GM19372 (cell line): ENCODE results near the gene DNAJC16.
"Not testable (repeated sequence)": the region's sequence is repeated elsewhere in the genome, so short reads cannot be mapped to it uniquely, and the experiment has no call there.

Experiments
- ATAC-seq: cut with Tn5 transposase; IDR thresholded peaks from one replicate; pipeline ENCODE4 v1.9.1; 2021; ENCODE audit warnings: mild to moderate bottlenecking, low read depth, moderate library complexity; ENCODE audit not compliant: unreplicated experiment

The DNAJC16 gene

GRCh38 chr1:15577691-15578090 lies 51.0 kb downstream of the DNAJC16 start:
- ATAC-seq = no peak

GRCh38 chr1:15578921-15579682 lies 52.5 kb downstream of the DNAJC16 start:
- no peak for ATAC-seq

DNA sequence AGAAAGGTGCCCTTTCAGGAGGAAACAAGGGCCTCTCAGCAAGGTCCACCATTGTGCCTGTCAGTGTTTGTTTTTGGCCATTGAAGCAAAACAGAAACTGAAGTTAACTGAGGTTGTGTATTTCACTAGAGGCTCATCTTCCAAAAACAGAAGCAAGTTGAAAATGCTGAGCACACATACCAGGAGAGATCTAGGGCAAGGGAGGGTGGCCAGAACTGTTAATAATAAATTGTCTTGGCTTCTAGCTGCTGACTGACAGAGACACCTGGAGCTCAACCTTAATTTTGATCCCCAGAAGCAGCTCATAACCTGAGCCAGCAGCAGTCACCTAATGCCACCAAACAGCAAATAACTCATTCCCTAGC lies 53.0 kb downstream of the DNAJC16 start:
- ATAC-seq = no peak

GRCh38 chr1:15583016-15583706 lies 56.5 kb downstream of the DNAJC16 start:
- ATAC-seq = no peak

DNA sequence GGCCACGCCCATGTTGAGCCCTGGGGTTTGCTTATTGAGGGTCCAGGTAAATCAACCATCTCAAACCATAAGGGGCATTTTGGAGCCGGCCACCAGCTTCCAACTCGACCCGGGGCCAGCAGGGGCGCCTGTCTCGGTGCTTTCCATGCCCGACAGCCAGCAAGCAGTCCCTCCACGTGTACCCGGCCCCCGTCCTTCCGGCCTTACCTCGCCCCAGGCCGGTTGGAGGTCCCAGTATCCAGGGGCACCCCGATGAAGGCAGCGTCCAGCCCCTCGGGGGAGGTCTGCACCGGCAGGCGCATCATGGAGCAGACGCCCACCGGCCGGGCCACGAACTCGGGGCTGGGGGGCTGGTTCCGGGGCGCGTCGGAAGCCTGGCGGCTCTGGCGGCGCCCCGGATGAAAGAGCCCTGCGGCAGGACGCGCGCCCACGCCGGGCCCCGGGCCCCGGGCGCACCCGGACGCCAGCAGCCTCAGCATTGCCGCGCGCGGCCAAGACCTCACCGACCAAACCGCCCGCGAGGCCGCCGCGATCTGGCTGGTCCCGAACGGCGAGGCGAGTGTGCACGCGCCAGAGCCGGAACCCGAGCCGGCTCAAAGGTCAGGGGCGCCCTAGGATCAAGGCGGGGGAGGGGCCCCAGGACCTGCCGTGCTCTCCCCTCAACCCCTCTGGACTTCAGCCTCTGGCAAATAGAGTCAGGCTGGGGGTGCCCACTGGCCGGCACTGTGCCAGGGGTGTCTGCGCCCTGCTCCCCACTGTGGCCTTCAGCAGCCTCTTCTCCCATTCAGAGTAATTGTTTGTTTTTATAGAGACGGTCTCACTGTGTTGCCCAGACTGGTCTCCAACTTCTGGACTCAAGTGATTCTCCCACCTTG lies 58.1 kb downstream of the DNAJC16 start, which contains the start of gene AGMAT:
Gene AGMAT (minus strand): TSS at position 563 of the 875 bp plus-strand sequence. CDS start 84 bp downstream, at position 479.
- ATAC-seq = peak; percentile 73

- ATAC-seq = no peak
Measured at GRCh38 chr1:15592285-15592684, 65.6 kb downstream of the DNAJC16 start.

- ATAC-seq = no peak
Measured at GRCh38 chr1:15595809-15596617, 69.4 kb downstream of the DNAJC16 start.

DNA sequence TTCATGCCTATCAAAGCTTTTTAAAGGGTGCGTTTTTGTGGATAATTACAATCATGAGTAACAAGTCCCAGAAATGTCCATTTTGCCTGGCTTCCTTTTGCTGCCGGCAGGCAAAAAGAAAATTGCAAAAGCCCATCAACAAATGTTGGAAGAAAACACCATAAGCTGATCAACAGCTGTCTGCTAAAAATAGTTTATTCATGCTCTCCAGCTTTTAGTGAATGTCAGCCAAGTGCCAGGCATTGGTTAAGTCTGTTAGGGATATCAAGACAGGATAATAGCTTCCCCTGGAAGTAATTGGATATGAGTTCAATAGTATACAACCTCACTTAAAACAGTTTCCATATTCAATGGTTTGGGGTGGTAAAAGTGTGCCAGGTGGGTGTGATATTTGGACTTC lies 71.8 kb downstream of the DNAJC16 start:
- no peak for ATAC-seq

DNA sequence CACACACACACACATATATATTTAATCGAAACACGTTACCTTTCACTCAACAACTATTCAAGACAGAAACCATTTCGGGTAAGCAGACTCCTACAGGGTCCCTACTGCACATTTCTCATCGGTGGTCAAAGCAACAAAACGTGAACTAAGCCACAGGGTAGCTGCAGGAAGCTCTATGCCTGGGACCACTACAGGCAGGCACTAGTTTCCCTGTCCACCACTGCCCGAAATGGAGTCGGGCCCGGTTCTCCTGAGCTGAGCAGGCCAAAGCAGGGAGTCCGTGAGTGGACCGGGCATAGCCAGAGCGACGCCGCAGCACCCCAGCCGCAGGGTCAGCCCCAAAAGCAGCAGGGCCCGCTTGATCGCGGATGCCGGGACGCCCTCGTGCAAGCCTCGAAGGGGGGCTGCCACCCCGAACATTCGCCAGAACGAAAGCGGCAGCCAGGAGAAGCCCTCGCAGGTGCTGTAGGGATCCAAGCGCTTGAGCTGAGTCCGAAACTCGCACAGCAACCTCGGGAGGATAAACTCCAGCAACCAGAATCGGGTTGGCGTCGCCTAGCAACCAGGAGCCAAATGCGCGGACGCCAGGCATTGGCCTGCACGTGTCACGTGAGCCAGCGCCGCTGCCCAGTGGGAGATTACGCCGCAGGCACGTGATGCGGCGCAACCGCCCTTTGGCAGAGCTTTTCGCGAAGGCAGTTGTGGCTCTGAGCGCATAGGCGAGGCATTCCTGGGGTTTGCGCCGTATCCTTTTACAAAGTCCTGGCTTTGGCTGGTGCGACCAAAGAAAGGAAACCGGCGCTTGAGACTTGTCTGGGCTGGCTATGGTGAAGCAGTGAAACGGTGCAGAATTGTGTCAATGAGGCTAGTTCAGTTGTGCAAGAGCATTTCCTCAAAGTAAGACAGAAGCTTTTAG lies 76.7 kb downstream of the DNAJC16 start:
- ATAC-seq = peak; percentile 96

DNA sequence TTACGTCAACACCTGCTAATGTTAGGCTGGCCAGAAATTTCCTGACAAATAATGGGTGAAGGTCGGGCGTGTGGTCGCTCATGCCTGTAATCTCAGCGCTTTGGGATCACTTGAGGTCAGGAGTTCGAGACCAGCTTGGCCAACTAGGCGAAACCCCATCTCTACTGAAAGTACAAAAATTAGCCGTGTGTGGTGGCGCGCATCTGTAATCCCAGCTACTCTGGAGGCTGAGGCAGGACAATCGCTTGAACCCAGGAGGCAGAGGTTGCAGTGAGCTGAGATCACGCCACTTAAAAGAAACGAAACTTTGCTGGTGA lies 77.3 kb downstream of the DNAJC16 start:
- not testable (repeated sequence) for ATAC-seq

- not testable (repeated sequence) for ATAC-seq
Measured at GRCh38 chr1:15604400-15604799, 77.8 kb downstream of the DNAJC16 start.

DNA sequence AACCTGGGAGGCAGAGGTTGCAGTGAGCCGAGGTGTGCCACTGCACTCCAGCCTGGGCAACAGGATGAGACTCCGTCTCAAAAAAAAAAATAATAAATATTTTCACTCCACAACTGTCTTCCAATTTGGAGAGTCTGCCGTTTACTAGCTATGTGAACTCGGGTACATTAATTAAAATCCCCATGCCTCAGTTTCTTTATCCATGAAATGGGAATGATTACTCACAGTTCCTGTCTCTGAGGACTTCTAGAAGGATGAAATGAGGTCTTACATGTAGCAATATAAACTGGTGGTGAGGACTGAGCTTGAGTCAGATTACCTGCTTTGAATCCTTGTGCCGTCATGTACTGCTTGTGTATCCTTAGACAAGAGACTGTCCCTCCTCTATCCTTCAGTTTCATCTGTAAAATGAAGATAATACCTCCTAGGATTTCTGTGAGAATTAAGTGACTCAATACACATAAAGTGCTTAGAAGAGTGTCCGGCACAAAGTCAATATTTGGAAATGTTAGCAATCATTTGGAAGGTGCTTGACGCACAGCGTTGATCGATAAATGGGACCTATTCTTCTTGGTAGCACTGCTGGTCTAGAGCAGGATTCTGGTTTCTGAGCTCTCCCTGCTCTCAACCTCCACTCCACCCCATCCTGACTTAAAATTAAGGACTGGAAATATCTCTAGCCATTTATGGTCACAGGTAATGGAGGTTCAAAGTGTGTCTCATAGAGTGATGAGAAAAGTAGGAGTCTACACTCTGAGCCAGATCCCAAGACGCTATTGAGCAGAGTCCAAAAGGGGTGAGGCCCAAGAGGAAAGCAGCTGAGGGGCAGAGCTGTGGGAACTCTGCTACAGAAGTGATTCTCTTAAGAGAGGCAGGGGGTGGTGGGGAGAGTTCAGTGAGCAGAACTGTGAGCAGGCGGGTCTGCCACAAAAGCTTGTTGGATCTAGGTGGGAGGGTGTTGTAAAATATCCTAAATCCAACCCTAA lies 79.0 kb downstream of the DNAJC16 start:
- no peak for ATAC-seq

DNA sequence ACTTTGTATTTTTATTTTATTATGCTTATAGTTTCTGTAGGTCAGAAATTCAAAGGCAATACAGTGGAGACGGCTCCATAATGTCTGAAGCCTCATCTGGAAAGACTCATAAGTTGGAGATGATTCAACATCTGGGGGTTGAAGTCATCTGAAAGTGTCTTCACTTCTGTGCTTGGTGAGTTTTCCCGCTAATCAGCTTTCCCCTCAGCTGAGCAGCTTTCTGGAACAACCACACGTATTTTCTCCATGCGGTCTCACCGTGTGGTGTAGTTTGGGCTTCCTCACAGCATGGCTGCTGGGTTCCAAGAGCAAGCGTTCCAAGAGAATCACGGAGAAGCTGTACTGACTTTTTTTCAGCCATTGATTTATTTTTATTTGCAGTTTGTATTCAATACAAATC lies 83.0 kb downstream of the DNAJC16 start:
- ATAC-seq = no peak

- no peak for ATAC-seq
Measured at GRCh38 chr1:15610167-15610566, 83.5 kb downstream of the DNAJC16 start.

DNA sequence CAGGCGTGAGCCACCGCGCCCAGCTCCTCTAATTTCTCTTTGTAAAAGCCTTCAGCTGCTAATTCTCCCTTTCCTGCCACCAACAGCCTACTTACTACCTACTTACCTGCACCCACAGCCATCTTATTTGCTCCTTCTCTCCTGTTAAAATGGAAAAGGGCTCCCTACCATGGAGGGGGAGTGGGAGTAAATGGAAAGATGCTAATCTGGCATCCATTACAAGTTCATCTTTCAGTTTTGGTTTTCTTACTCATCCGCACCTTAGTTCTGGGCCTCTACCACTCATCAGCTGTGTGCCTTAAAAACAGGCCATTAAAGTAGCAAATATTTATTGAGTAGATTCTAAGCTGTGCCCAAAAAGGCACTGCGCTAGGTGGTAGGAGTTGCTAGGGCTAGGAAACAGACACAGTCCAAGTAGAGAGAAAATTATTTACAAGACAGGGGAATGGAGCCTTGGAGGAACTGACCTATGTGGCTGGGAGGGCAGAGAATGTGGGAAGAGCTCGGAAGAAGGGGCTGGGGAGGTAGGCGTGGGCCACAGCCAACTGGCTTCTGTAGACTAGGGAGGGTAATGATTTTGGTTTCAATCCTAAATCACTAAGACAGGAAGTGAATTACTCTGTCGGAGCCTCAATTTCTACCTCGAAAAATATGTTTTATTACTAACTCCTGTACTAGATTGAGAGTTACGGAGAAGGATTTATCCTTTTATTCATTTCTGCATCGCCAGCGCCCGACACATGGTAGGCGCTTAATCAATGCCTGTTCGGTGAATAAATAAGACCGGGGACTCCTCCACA lies 89.9 kb downstream of the DNAJC16 start:
- peak; percentile 14 for ATAC-seq

- peak; percentile 69 for ATAC-seq
Measured at GRCh38 chr1:15617173-15618076, 90.8 kb downstream of the DNAJC16 start, which contains the start of gene DDI2. DDI2 (plus strand) TSS chr1:15617458; CDS start chr1:15617671, 213 bp downstream.
